RWPE2 (cell line): Measurements from ENCODE around the gene MUCL3.

Experiments
- ATAC-seq: fragments of 200-7000 bp; cut with Tn5 transposase; 3 replicates; pipeline ENCODE4 v1.9.1; 2021; ENCODE audit warnings: low read depth
- DNase-seq: peaks from one replicate; pipeline ENCODE4 v3.0.0-alpha.2; 2020; ENCODE audit warnings: low spot score
- H3K27ac ChIP-seq: fragments of 450-650 bp; 2 replicates; pipeline ENCODE4 v1.5.1; 2017; ENCODE audit warnings: mild to moderate bottlenecking; ENCODE audit not compliant: poor library complexity, severe bottlenecking
- H3K27me3 ChIP-seq: fragments of 250-450 bp; sonication (Bioruptor Pico); 2 replicates; pipeline ENCODE4 v1.5.1; 2021; ENCODE audit warnings: mild to moderate bottlenecking, moderate library complexity; ENCODE audit not compliant: insufficient read depth, poor library complexity, severe bottlenecking
- H3K36me3 ChIP-seq: fragments of 250-450 bp; sonication (Bioruptor Pico); 2 replicates; pipeline ENCODE4 v1.5.1; 2020; ENCODE audit warnings: low read depth, mild to moderate bottlenecking, moderate library complexity
- H3K4me1 ChIP-seq: fragments of 250-450 bp; sonication (Bioruptor Pico); 2 replicates; pipeline ENCODE4 v1.5.1; 2021; ENCODE audit warnings: mild to moderate bottlenecking, moderate library complexity; ENCODE audit not compliant: insufficient read depth, poor library complexity, severe bottlenecking
- H3K4me3 ChIP-seq: fragments of 250-450 bp; sonication (Bioruptor Pico); 2 replicates; pipeline ENCODE4 v1.5.1; 2021; ENCODE audit warnings: mild to moderate bottlenecking, moderate library complexity; ENCODE audit not compliant: severe bottlenecking
- H3K9me3 ChIP-seq: fragments of 250-450 bp; sonication (Bioruptor Pico); 2 replicates; pipeline ENCODE4 v1.5.1; 2021; ENCODE audit warnings: mild to moderate bottlenecking, moderate library complexity; ENCODE audit not compliant: severe bottlenecking
- CTCF ChIP-seq: fragments of 450-650 bp; IDR thresholded peaks from one replicate; pipeline ENCODE4 v1.5.1; 2017; ENCODE audit warnings: mild to moderate bottlenecking, moderate library complexity; ENCODE audit not compliant: poor library complexity, severe bottlenecking

Gene MUCL3

GRCh38 chr6:30940361-30940986 lies at the start of gene MUCL3:
Gene MUCL3, plus strand, starts transcription at chr6:30940973. Its CDS starts 27 bp downstream, at chr6:30941000.
- no peak for DNase-seq
- H3K36me3 ChIP-seq, result no peaks in the 10 kb centered on the region
- no peaks in the 10 kb centered on the region for H3K9me3 ChIP-seq
- no peak within 1 kb of the TSS for H3K4me3 ChIP-seq
- H3K4me1 ChIP-seq, result peaks cover 8% of the 10 kb centered on the region
- TF ChIP-seq CTCF, result no peak
- no peak within 1 kb of the TSS for H3K27ac ChIP-seq
- ATAC-seq, result no peak
- H3K27me3 ChIP-seq, result no peaks in the 10 kb centered on the region

- Histone ChIP-seq H3K27ac (no peak overlapping the region), H3K4me3 (no peak overlapping the region), H3K36me3 (peaks cover 98% of the 10 kb centered on the region), H3K27me3 (no peaks in the 10 kb centered on the region), H3K9me3 (no peaks in the 10 kb centered on the region), H3K4me1 (peaks cover 32% of the 10 kb centered on the region)
- no peak for DNase-seq
- no peak for ATAC-seq
- no peak for TF ChIP-seq CTCF
Observed at GRCh38 chr6:30891450-30891723, 49.4 kb upstream of the MUCL3 start.

GRCh38 chr6:30891816-30892538 lies 48.8 kb upstream of the MUCL3 start:
- DNase-seq, result no peak
- H3K4me3 ChIP-seq, result no peak overlapping the region
- peaks cover 26% of the 10 kb centered on the region for H3K4me1 ChIP-seq
- no peaks in the 10 kb centered on the region for H3K27me3 ChIP-seq
- H3K27ac ChIP-seq, result no peak overlapping the region
- H3K36me3 ChIP-seq, result peaks cover 100% of the 10 kb centered on the region
- no peak for ATAC-seq
- TF ChIP-seq CTCF, result no peak
- no peaks in the 10 kb centered on the region for H3K9me3 ChIP-seq

GRCh38 chr6:30893001-30893591 lies 47.7 kb upstream of the MUCL3 start:
- Histone ChIP-seq H3K9me3 (no peaks in the 10 kb centered on the region), H3K4me1 (peaks cover 14% of the 10 kb centered on the region), H3K4me3 (no peak overlapping the region), H3K36me3 (peaks cover 97% of the 10 kb centered on the region), H3K27ac (no peak overlapping the region), H3K27me3 (no peaks in the 10 kb centered on the region)
- no peak for TF ChIP-seq CTCF
- DNase-seq, result no peak
- ATAC-seq, result no peak

GRCh38 chr6:30893666-30894065 lies 47.1 kb upstream of the MUCL3 start:
- DNase-seq (no peak), ATAC-seq (no peak)
- no peak overlapping the region for H3K27ac ChIP-seq
- no peaks in the 10 kb centered on the region for H3K27me3 ChIP-seq
- TF ChIP-seq CTCF, result no peak
- peaks cover 11% of the 10 kb centered on the region for H3K4me1 ChIP-seq
- no peaks in the 10 kb centered on the region for H3K9me3 ChIP-seq
- peaks cover 97% of the 10 kb centered on the region for H3K36me3 ChIP-seq
- H3K4me3 ChIP-seq, result no peak overlapping the region
